Skeletal muscle tissue (tissue), 4 donors: Measurements from ENCODE around the gene ACBD6. TPM values are rescaled to one million over a fixed set of nuclear protein-coding genes. Genes with fewer than 3 reads are reported as not detected.

Experiments used
- H3K27ac ChIP-seq: one replicate; pipeline ENCODE4 v1.7.0; 2013; ENCODE audit warnings: mild to moderate bottlenecking, low read depth, low read length, inconsistent platforms
- H3K27me3 ChIP-seq, 3 donors: one replicate each; pipeline ENCODE4 v1.7.0; 2013; ENCODE audit warnings: low read length in 3 of 3; ENCODE audit not compliant: control insufficient read depth in 3 of 3, insufficient read depth in 3 of 3
- H3K36me3 ChIP-seq, 3 donors: one replicate each; pipeline ENCODE4 v1.7.0; 2013; ENCODE audit warnings: low read length in 3 of 3; ENCODE audit not compliant: control insufficient read depth in 3 of 3, insufficient read depth in 3 of 3
- H3K4me1 ChIP-seq, 3 donors: one replicate each; pipeline ENCODE4 v1.7.0; 2013; ENCODE audit warnings: low read length in 3 of 3, mild to moderate bottlenecking in 3 of 3; ENCODE audit not compliant: control insufficient read depth in 3 of 3, insufficient read depth in 3 of 3
- H3K4me3 ChIP-seq, 3 donors: one replicate each; pipeline ENCODE4 v1.7.0; 2013; ENCODE audit warnings: low read length in 3 of 3
- H3K9ac ChIP-seq, 3 donors: one replicate each; pipeline ENCODE4 v1.7.0; 2013; ENCODE audit warnings: low read length in 3 of 3, mild to moderate bottlenecking in 3 of 3, moderate library complexity in 2 of 3, low read depth in 1 of 3
- H3K9me3 ChIP-seq, 3 donors: one replicate each; pipeline ENCODE4 v1.7.0; 2013; ENCODE audit warnings: low read length in 3 of 3; ENCODE audit not compliant: control insufficient read depth in 3 of 3
- total RNA-seq: library from RNA; depleted of rRNA; stranded (reverse); fragments of >200 nt; gene quantifications from one replicate; pipeline ENCODE4 v1.2.3, GENCODE V29; 2014
- donor health status: Osteomylitis.

The ACBD6 gene
- total RNA-seq, 1 donor from 2014 or later: 40.7 TPM

GRCh38 chr1:180366371-180367068, 135.9 kb downstream of the ACBD6 start:
- no peaks in the 10 kb centered on the region for H3K36me3 ChIP-seq
- H3K9me3 ChIP-seq: no peaks in the 10 kb centered on the region
- no peak overlapping the region for H3K9ac ChIP-seq
- H3K27ac ChIP-seq: no peak overlapping the region
- no peaks in the 10 kb centered on the region for H3K4me1 ChIP-seq
- no peaks in the 10 kb centered on the region for H3K27me3 ChIP-seq
- no peak overlapping the region for H3K4me3 ChIP-seq

GRCh38 chr1:180365039-180365438, 137.3 kb downstream of the ACBD6 start:
- H3K4me3 ChIP-seq: no peak overlapping the region
- no peak overlapping the region for H3K27ac ChIP-seq
- no peaks in the 10 kb centered on the region for H3K4me1 ChIP-seq
- H3K9ac ChIP-seq: no peak overlapping the region
- H3K36me3 ChIP-seq: no peaks in the 10 kb centered on the region
- H3K9me3 ChIP-seq: no peaks in the 10 kb centered on the region
- no peaks in the 10 kb centered on the region for H3K27me3 ChIP-seq

- Histone ChIP-seq H3K4me1 (no peaks in the 10 kb centered on the region), H3K27me3 (no peaks in the 10 kb centered on the region), H3K9me3 (no peaks in the 10 kb centered on the region), H3K27ac (no peak overlapping the region), H3K36me3 (no peaks in the 10 kb centered on the region), H3K9ac (no peak overlapping the region), H3K4me3 (no peak overlapping the region)
Observed at GRCh38 chr1:180363246-180363995, 139.0 kb downstream of the ACBD6 start.

- no peaks in the 10 kb centered on the region for H3K4me1 ChIP-seq
- H3K36me3 ChIP-seq: no peaks in the 10 kb centered on the region
- H3K9me3 ChIP-seq: no peaks in the 10 kb centered on the region
- no peak overlapping the region for H3K4me3 ChIP-seq
- H3K27me3 ChIP-seq: no peaks in the 10 kb centered on the region
- no peak overlapping the region for H3K27ac ChIP-seq
- no peak overlapping the region for H3K9ac ChIP-seq
Observed at GRCh38 chr1:180360333-180361075, 141.9 kb downstream of the ACBD6 start.

- no peaks in the 10 kb centered on the region for H3K36me3 ChIP-seq
- H3K27ac ChIP-seq: no peak overlapping the region
- H3K9ac ChIP-seq: no peak overlapping the region
- no peaks in the 10 kb centered on the region for H3K9me3 ChIP-seq
- H3K27me3 ChIP-seq: no peaks in the 10 kb centered on the region
- H3K4me3 ChIP-seq: no peak overlapping the region
- H3K4me1 ChIP-seq: no peaks in the 10 kb centered on the region
Observed at GRCh38 chr1:180358649-180359048, 143.7 kb downstream of the ACBD6 start.

GRCh38 chr1:180353945-180354344, 148.4 kb downstream of the ACBD6 start:
- Histone ChIP-seq H3K4me1 (no peaks in the 10 kb centered on the region), H3K27ac (no peak overlapping the region)

GRCh38 chr1:180352588-180352987, 149.8 kb downstream of the ACBD6 start:
- H3K4me1 ChIP-seq: no peaks in the 10 kb centered on the region
- no peaks in the 10 kb centered on the region for H3K9me3 ChIP-seq
- no peaks in the 10 kb centered on the region for H3K27me3 ChIP-seq
- no peak overlapping the region for H3K9ac ChIP-seq
- H3K27ac ChIP-seq: no peak overlapping the region
- H3K4me3 ChIP-seq: no peak overlapping the region
- no peaks in the 10 kb centered on the region for H3K36me3 ChIP-seq

More at GRCh38 chr1:180353945-180354344, 148.4 kb downstream of the ACBD6 start:
- no peak overlapping the region for H3K4me3 ChIP-seq
- no peaks in the 10 kb centered on the region for H3K9me3 ChIP-seq
- no peaks in the 10 kb centered on the region for H3K27me3 ChIP-seq
- H3K36me3 ChIP-seq: no peaks in the 10 kb centered on the region
- H3K9ac ChIP-seq: no peak overlapping the region

- Histone ChIP-seq H3K4me3 (no peak overlapping the region), H3K27me3 (no peaks in the 10 kb centered on the region), H3K27ac (no peak overlapping the region), H3K36me3 (no peaks in the 10 kb centered on the region), H3K4me1 (no peaks in the 10 kb centered on the region), H3K9ac (no peak overlapping the region), H3K9me3 (no peaks in the 10 kb centered on the region)
Observed at GRCh38 chr1:180352021-180352420, 150.4 kb downstream of the ACBD6 start.

GRCh38 chr1:180345148-180345547, 157.2 kb downstream of the ACBD6 start:
- H3K9ac ChIP-seq: no peak overlapping the region
- H3K9me3 ChIP-seq: no peaks in the 10 kb centered on the region
- H3K4me3 ChIP-seq: no peak overlapping the region
- no peaks in the 10 kb centered on the region for H3K4me1 ChIP-seq
- H3K27ac ChIP-seq: no peak overlapping the region
- no peaks in the 10 kb centered on the region for H3K36me3 ChIP-seq
- H3K27me3 ChIP-seq: no peaks in the 10 kb centered on the region
